Measurements from ENCODE around the gene ANKMY1. TPM values are rescaled to one million over a fixed set of nuclear protein-coding genes. Genes with fewer than 3 reads are reported as not detected.
"Not testable (repeated sequence)": the region's sequence is repeated elsewhere in the genome, so short reads cannot be mapped to it uniquely, and the experiment has no call there.

ANKMY1 gene
- total and polyA plus RNA-seq, 8 donors = 3.1 to 79.4 (median 9.7) TPM

DNA sequence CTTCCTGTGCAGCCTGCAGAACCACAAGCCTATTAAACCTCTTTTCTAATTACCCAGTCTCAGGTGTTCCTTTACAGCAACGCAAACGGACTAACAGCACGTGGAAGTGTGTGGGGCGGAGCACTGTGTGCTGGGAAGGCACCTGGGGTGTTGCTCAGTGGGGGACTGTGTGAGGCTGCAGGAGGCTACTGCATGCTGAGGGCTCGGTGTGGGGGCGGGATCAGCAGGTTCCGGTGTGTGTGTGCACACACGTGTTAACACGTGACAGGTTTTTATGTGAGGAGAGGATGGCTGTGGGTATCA, 58.9 kb downstream of the ANKMY1 start:
- Histone ChIP-seq H3K4me3 (no peak overlapping the region), H3K27ac (no peak overlapping the region), H3K36me3 (peaks cover 0 to 57% (median 49%) of the 10 kb centered on the region in 4 donors), H3K4me1 (no peaks in the 10 kb centered on the region), H3K27me3 (no peaks in the 10 kb centered on the region), H3K9me3 (no peaks in the 10 kb centered on the region)
- no peak for DNase-seq
- TF ChIP-seq CTCF (IDR thresholded peaks at IDR 0.05) (no peak), POLR2AphosphoS5 (IDR thresholded peaks at IDR 0.05) (no peak), EP300 (IDR thresholded peaks at IDR 0.05) (no peak), POLR2A (IDR thresholded peaks at IDR 0.05) (no peak)
- 86 to 94% (median 90%) methylated on average over 9 of the region's 9 CpGs for WGBS, 5 donors
- intact Hi-C loops (cut with DNase I; ENCODE audit: low total_unique reads) = no loop called here

DNA sequence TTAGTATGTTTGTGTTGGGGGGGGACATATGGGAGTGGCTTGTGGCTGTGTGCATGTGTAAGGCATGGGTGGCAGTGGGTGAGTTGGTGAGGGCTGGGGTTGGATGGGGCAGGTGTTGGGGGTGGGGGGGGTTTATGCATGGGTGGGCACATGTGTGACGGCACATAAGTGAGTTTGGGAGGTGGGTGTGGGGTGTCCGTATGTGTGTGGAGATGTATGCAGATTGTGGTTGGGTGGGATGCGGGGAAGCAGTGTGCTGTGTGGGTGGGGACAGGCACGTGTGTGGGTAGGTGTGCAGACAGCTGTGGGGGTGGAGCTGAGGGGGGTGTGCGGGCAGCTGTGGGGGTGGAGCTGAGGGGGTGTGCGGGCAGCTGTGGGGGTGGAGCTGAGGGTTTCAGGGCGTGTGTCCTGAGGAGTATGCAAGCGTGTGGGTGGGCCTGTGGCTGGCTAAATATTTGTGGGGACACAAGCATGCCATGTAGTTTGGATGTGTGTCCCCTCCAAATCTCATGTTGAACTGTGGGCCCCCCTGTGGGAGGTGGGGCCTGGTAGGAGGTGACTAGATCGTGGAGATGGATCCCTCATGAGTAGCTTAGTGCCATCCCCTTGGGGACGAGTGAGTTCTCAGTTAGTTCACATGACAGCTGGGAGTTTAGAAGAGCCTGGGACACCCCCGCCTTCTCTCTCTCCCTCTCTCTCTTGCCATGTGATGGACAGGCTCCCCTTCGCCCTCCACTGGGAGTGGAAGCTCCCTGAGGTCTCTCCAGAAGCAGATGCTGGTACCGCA, 59.4 kb downstream of the ANKMY1 start:
- Histone ChIP-seq H3K27me3 (no peaks in the 10 kb centered on the region), H3K4me3 (no peak overlapping the region), H3K27ac (no peak overlapping the region), H3K9me3 (no peaks in the 10 kb centered on the region), H3K4me1 (no peaks in the 10 kb centered on the region), H3K36me3 (peaks cover 0 to 55% (median 50%) of the 10 kb centered on the region in 4 donors)
- DNase-seq = no peak
- 82 to 91% (median 87%) methylated on average over 12 to 13 of the region's 13 CpGs for WGBS, 5 donors
- TF ChIP-seq CTCF (IDR thresholded peaks at IDR 0.05) (no peak), EP300 (IDR thresholded peaks at IDR 0.05) (no peak)
- intact Hi-C loops (cut with DNase I; ENCODE audit: low total_unique reads) = no loop called here

DNA sequence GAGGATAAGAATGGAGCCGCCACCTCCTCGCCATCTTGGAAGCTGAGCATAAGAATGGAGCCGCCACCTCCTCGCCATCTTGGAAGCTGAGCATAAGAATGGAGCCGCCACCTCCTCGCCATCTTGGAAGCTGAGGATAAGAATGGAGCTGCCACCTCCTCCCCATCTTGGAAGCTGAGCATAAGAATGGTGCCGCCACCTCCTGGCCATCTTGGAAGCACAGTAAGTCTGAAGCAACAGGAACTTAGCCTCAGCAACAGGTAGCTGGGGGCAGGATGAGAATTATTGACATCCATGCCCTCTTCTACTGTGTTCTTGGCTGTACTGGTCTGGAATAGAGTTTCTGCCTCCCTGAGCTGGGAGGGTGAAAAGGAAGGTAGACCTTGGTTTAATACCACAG, 60.7 kb downstream of the ANKMY1 start:
- H3K27me3 ChIP-seq; H3K27ac ChIP-seq; intact Hi-C loops (cut with DNase I; ENCODE audit: low total_unique reads); H3K9me3 ChIP-seq; H3K4me3 ChIP-seq; H3K4me1 ChIP-seq: not testable (repeated sequence)
- peak in 1 of 2 donors; percentile 24 for DNase-seq
- peaks cover 0 to 51% (median 49%) of the 10 kb centered on the region in 4 donors for H3K36me3 ChIP-seq
- 95 to 99% (median 98%) methylated on average over 7 of the region's 7 CpGs for WGBS, 5 donors

DNA sequence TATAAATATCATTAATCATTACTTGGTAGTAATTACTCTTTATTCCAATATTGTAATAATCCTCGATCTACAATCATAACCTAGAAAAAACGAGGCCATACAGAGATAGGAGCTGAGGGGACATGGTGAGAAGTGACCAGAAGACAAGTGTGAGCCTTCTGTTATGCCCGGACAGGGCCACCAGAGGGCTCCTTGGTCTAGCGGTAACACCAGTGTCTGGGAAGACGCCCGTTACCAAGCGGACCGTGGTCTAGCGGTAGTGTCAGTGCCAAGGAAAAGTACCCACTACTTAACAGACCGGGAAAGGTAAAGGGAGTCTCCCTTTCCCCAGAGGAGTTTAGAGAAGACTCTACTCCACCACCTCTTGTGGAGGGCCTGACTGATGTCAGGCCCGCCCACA, 62.8 kb downstream of the ANKMY1 start:
- intact Hi-C loops (cut with DNase I; ENCODE audit: low total_unique reads); H3K27me3 ChIP-seq; H3K4me1 ChIP-seq; H3K27ac ChIP-seq; H3K4me3 ChIP-seq: not testable (repeated sequence)
- TF ChIP-seq CTCF (IDR thresholded peaks at IDR 0.05) = peak in 2 of 7 experiments; percentile 7 to 14
- Histone ChIP-seq H3K36me3 (peaks cover 0 to 45% (median 35%) of the 10 kb centered on the region in 4 donors), H3K9me3 (peaks cover 0 to 30% (median 16%) of the 10 kb centered on the region in 4 donors)
- peak in 1 of 2 donors; percentile 24 for DNase-seq
- WGBS, 5 donors = 79 to 89% (median 83%) methylated on average over 11 of the region's 11 CpGs

GRCh38 chr2:240494194-240494793, 63.5 kb downstream of the ANKMY1 start:
- H3K27me3 ChIP-seq = no peaks in the 10 kb centered on the region
- intact Hi-C loops (cut with DNase I; ENCODE audit: low total_unique reads) = no loop called here
- DNase-seq = no peak

More at GRCh38 chr2:240494194-240494793, 63.5 kb downstream of the ANKMY1 start:
- Histone ChIP-seq H3K4me1 (no peaks in the 10 kb centered on the region), H3K9me3 (peaks cover 0 to 37% (median 22%) of the 10 kb centered on the region in 4 donors), H3K27ac (no peak overlapping the region), H3K4me3 (no peak overlapping the region), H3K36me3 (peaks cover 0 to 39% (median 28%) of the 10 kb centered on the region in 4 donors)
- WGBS, 5 donors = 80 to 98% (median 88%) methylated on average over 1 of the region's 1 CpG
- TF ChIP-seq POLR2A (IDR thresholded peaks at IDR 0.05) (no peak), CTCF (IDR thresholded peaks at IDR 0.05) (no peak), EP300 (IDR thresholded peaks at IDR 0.05) (no peak), POLR2AphosphoS5 (IDR thresholded peaks at IDR 0.05) (no peak)

Data from stomach (tissue), 9 donors.